ENCODE results near the gene RGS9. TPM values are rescaled to one million over a fixed set of nuclear protein-coding genes. Genes with fewer than 3 reads are reported as not detected.

RGS9 gene
- total and polyA plus RNA-seq, 2 experiments from 2014 or later = 12.8 to 29.6 TPM

DNA sequence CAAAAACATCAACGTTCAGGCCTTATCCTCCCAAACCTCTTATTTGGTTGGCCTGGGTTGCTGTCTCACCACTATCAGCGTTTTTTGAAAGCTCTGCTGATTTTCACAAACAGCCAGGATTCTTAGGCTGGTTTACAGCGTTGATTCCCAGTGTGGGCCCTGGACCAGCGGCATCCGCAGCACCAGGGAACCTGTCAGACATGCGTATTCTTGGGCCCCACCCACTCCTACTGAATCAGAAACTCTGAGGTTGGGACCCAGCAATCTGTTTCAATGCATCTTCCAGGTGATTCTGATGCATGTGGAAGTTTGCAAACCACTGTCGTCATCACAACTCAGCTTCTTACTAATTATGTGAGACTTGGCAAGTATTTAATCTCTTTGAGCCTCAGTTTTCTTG lies 58.5 kb downstream of the RGS9 start (continued):
- TF ChIP-seq CTCF (conservative IDR thresholded peaks at IDR 0.05; ENCODE audit: low read depth in 2 of 2) = no peak

- Histone ChIP-seq H3K27ac (ENCODE audit: low read depth) (0 out of 2 replicates have a peak overlapping the region, but pooled peaks have one; percentile 17), H4K20me1 (replicated peaks; ENCODE audit: insufficient read depth) (no peaks in the 10 kb centered on the region), H3K27me3 (ENCODE audit: insufficient read depth) (no peaks in the 10 kb centered on the region), H3K79me2 (replicated peaks; ENCODE audit: insufficient read depth) (no peaks in the 10 kb centered on the region), H2AFZ (no peak overlapping the region), H3K9me2 (ENCODE audit: insufficient read depth) (no peaks in the 10 kb centered on the region), H3K4me2 (no peak overlapping the region), H3K4me1 (ENCODE audit: insufficient read depth) (no peaks in the 10 kb centered on the region; the same call in 1 of the 2 replicates), H3K4me3 (no peak overlapping the region), H3K36me3 (ENCODE audit: insufficient read depth) (no peaks in the 10 kb centered on the region), H3F3A (replicated peaks; ENCODE audit: low read depth) (no peaks in the 10 kb centered on the region)
- Mint-ChIP-seq H3K27me3 (ENCODE audit: insufficient read depth, low read depth, poor library complexity) (peaks cover 9% of the 10 kb centered on the region), H3K27ac (no peak overlapping the region), H3K4me1 (peaks cover 18% of the 10 kb centered on the region), H3K9me3 (no peaks in the 10 kb centered on the region), H3K4me3 (no peak overlapping the region), H3K36me3 (ENCODE audit: low read depth) (no peaks in the 10 kb centered on the region)
- ATAC-seq (no peak), DNase-seq (ENCODE audit: low spot score) (no peak)
- TF ChIP-seq CTCF (conservative IDR thresholded peaks at IDR 0.05; ENCODE audit: low read depth in 2 of 2) (no peak), JUNB (IDR thresholded peaks at IDR 0.05; ENCODE audit: unreplicated experiment) (no peak), STAT1 (IDR thresholded peaks at IDR 0.05; ENCODE audit: unreplicated experiment) (no peak), ZNF114 (CRISPR knock-in tag; IDR thresholded peaks at IDR 0.05) (no peak), ZNF331 (CRISPR knock-in tag; IDR thresholded peaks at IDR 0.05; ENCODE audit: low read depth) (no peak), NANOG (IDR thresholded peaks at IDR 0.05; ENCODE audit: borderline replicate concordance) (no peak), CREB1 (CRISPR knock-in tag; IDR thresholded peaks at IDR 0.05; ENCODE audit: low read depth) (no peak)
- TF ChIP-seq, protein P1, sequence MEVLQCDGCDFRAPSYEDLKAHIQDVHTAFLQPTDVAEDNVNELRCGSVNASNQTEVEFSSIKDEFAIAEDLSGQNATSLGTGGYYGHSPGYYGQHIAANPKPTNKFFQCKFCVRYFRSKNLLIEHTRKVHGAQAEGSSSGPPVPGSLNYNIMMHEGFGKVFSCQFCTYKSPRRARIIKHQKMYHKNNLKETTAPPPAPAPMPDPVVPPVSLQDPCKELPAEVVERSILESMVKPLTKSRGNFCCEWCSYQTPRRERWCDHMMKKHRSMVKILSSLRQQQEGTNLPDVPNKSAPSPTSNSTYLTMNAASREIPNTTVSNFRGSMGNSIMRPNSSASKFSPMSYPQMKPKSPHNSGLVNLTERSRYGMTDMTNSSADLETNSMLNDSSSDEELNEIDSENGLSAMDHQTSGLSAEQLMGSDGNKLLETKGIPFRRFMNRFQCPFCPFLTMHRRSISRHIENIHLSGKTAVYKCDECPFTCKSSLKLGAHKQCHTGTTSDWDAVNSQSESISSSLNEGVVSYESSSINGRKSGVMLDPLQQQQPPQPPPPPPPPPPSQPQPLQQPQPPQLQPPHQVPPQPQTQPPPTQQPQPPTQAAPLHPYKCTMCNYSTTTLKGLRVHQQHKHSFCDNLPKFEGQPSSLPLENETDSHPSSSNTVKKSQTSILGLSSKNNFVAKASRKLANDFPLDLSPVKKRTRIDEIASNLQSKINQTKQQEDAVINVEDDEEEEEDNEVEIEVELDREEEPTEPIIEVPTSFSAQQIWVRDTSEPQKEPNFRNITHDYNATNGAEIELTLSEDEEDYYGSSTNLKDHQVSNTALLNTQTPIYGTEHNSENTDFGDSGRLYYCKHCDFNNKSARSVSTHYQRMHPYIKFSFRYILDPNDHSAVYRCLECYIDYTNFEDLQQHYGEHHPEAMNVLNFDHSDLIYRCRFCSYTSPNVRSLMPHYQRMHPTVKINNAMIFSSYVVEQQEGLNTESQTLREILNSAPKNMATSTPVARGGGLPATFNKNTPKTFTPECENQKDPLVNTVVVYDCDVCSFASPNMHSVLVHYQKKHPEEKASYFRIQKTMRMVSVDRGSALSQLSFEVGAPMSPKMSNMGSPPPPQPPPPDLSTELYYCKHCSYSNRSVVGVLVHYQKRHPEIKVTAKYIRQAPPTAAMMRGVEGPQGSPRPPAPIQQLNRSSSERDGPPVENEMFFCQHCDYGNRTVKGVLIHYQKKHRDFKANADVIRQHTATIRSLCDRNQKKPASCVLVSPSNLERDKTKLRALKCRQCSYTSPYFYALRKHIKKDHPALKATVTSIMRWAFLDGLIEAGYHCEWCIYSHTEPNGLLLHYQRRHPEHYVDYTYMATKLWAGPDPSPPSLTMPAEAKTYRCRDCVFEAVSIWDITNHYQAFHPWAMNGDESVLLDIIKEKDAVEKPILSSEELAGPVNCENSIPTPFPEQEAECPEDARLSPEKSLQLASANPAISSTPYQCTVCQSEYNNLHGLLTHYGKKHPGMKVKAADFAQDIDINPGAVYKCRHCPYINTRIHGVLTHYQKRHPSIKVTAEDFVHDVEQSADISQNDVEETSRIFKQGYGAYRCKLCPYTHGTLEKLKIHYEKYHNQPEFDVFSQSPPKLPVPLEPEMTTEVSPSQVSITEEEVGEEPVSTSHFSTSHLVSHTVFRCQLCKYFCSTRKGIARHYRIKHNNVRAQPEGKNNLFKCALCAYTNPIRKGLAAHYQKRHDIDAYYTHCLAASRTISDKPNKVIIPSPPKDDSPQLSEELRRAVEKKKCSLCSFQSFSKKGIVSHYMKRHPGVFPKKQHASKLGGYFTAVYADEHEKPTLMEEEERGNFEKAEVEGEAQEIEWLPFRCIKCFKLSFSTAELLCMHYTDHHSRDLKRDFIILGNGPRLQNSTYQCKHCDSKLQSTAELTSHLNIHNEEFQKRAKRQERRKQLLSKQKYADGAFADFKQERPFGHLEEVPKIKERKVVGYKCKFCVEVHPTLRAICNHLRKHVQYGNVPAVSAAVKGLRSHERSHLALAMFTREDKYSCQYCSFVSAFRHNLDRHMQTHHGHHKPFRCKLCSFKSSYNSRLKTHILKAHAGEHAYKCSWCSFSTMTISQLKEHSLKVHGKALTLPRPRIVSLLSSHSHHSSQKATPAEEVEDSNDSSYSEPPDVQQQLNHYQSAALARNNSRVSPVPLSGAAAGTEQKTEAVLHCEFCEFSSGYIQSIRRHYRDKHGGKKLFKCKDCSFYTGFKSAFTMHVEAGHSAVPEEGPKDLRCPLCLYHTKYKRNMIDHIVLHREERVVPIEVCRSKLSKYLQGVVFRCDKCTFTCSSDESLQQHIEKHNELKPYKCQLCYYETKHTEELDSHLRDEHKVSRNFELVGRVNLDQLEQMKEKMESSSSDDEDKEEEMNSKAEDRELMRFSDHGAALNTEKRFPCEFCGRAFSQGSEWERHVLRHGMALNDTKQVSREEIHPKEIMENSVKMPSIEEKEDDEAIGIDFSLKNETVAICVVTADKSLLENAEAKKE (CRISPR knock-in tag; IDR thresholded peaks at IDR 0.05) = no peak
Observed at GRCh38 chr17:65196617-65197016, 59.4 kb downstream of the RGS9 start.
